HCT116 (cell line): ENCODE measurements around the gene HK3. TPM values are rescaled to one million over a fixed set of nuclear protein-coding genes. Genes with fewer than 3 reads are reported as not detected.

Experiments
- ATAC-seq: fragments of 200-7000 bp; cut with Tn5 transposase; 2 replicates; pipeline ENCODE4 v1.9.1; 2020; ENCODE audit warnings: mild to moderate bottlenecking, moderate library complexity
- BruUV-seq: library from RNA; stranded (reverse); fragments of 400-500 nt; replicated peaks from 2 replicates; lab custom pipeline; 2021; lab: Mats Ljungman, UMichigan
- CTCF ChIA-PET: fragments of 300-600 bp; sonication (Branson Sonifier 250); formaldehyde crosslinking; loops from one replicate; lab custom pipeline; 2021; ENCODE audit warnings: antibody characterized with exemption; lab: Charles Lee
- POLR2A ChIA-PET: fragments of 300-600, 350-600 bp; sonication (Branson Sonifier 250); formaldehyde crosslinking; loops from one replicate; lab custom pipeline; 2021; ENCODE audit warnings: antibody characterized with exemption; lab: Charles Lee
- RAD21 ChIA-PET, 2 experiments: fragments of 300-600 bp; sonication (Branson Sonifier 250); formaldehyde crosslinking; loops; one replicate each; lab custom pipeline; 2023; ENCODE audit warnings: low total read pairs in 2 of 2; ENCODE audit not compliant: uncharacterized antibody in 2 of 2, unreplicated experiment in 2 of 2, low non-redundant PET in 1 of 2; lab: Charles Lee
- DNase-seq: peaks from one replicate; pipeline ENCODE4 v3.0.0-alpha.2; 2010; ENCODE audit warnings: low read depth, low spot score
- H2AFZ ChIP-seq: fragments of 200-600 bp; shearing (Covaris generic), sonication (generic); 2 replicates; pipeline ENCODE4 v1.6.1; 2017; ENCODE audit warnings: low read depth, mixed run types, mixed read lengths, antibody characterized with exemption, low read length; ENCODE audit not compliant: poor library complexity, severe bottlenecking
- H3K27ac ChIP-seq: 2 replicates; pipeline ENCODE4 v1.5.1; 2012; ENCODE audit warnings: low read depth, low read length
- H3K27me3 ChIP-seq: fragments of 200-600 bp; sonication (generic); 2 replicates; pipeline ENCODE4 v1.6.1; 2016; ENCODE audit warnings: mixed run types, low read length, mixed read lengths; ENCODE audit not compliant: insufficient read depth
- H3K36me3 ChIP-seq, 2 experiments: fragments of 200-500 bp in 1 of 2; fragments of 200-600 bp in 1 of 2; sonication (Bioruptor generic) in 1 of 2; sonication (generic) in 1 of 2; 2 replicates each; pipeline versions ENCODE4 v1.5.1 to v1.6.1; 2014 to 2016; ENCODE audit warnings: low read length in 2 of 2, inconsistent platforms in 1 of 2, mixed read lengths in 1 of 2, mixed run types in 1 of 2; ENCODE audit not compliant: insufficient read depth in 2 of 2, control insufficient read depth in 1 of 2
- H3K4me1 ChIP-seq, 2 experiments: fragments of 200-600 bp in 1 of 2; sonication (generic) in 1 of 2; 2 replicates each; pipeline versions ENCODE4 v1.5.1 to v1.6.1; 2012 to 2017; ENCODE audit warnings: low read length in 2 of 2, inconsistent platforms in 1 of 2, mild to moderate bottlenecking in 1 of 2, mixed read lengths in 1 of 2, mixed run types in 1 of 2, moderate library complexity in 1 of 2; ENCODE audit not compliant: insufficient read depth in 2 of 2, control insufficient read depth in 1 of 2
- H3K4me2 ChIP-seq: fragments of 200-600 bp; sonication (generic); 2 replicates; pipeline ENCODE4 v1.6.1; 2017; ENCODE audit warnings: mixed run types, low read length, mixed read lengths
- H3K4me3 ChIP-seq, 2 experiments: fragments of 200-600 bp in 1 of 2; sonication (generic) in 1 of 2; replicated peaks in 1 of 2; 2 replicates each; pipeline ENCODE4 v1.5.1; 2011 to 2016; ENCODE audit warnings: low read length in 2 of 2, control low read depth in 1 of 2, low read depth in 1 of 2, mild to moderate bottlenecking in 1 of 2, mixed read lengths in 1 of 2, mixed run types in 1 of 2
- H3K79me2 ChIP-seq: fragments of 200-600 bp; sonication (generic); 2 replicates; pipeline ENCODE4 v1.6.1; 2017; ENCODE audit warnings: mild to moderate bottlenecking, mixed run types, low read length, moderate library complexity, mixed read lengths; ENCODE audit not compliant: insufficient read depth
- H3K9ac ChIP-seq: fragments of 200-600 bp; sonication (generic); 2 replicates; pipeline ENCODE4 v1.6.1; 2016; ENCODE audit warnings: low read length, mixed read lengths
- H3K9me2 ChIP-seq: fragments of 200-600 bp; sonication (generic), shearing (Covaris generic); 2 replicates; pipeline ENCODE4 v1.6.1; 2017; ENCODE audit warnings: mixed run types, mild to moderate bottlenecking, moderate library complexity; ENCODE audit not compliant: insufficient read depth
- H3K9me3 ChIP-seq, 2 experiments: fragments of 200-500 bp in 1 of 2; fragments of 200-600 bp in 1 of 2; sonication (Bioruptor generic) in 1 of 2; sonication (generic) in 1 of 2; 2 replicates each; pipeline ENCODE4 v1.6.1; 2014 to 2017; ENCODE audit warnings: low read length in 2 of 2, mixed read lengths in 2 of 2, inconsistent platforms in 1 of 2, low read depth in 1 of 2, mild to moderate bottlenecking in 1 of 2, mixed run types in 1 of 2, moderate library complexity in 1 of 2; ENCODE audit not compliant: control insufficient read depth in 1 of 2, insufficient read depth in 1 of 2
- H4K20me1 ChIP-seq: fragments of 200-600 bp; sonication (generic), shearing (Covaris generic); 2 replicates; pipeline ENCODE4 v1.6.1; 2017; ENCODE audit warnings: mixed run types, mild to moderate bottlenecking, moderate library complexity; ENCODE audit not compliant: insufficient read depth
- ELF1 ChIP-seq: IDR thresholded peaks from 2 replicates; pipeline ENCODE4 v1.6.1; 2012; ENCODE audit warnings: low read depth, borderline replicate concordance
- POLR2A ChIP-seq: IDR thresholded peaks from 2 replicates; pipeline ENCODE4 v1.7.0; 2011; ENCODE audit warnings: borderline replicate concordance; ENCODE audit not compliant: insufficient read depth, insufficient read length; ENCODE audit errors: extremely low read depth
- SP1 ChIP-seq: IDR thresholded peaks from 2 replicates; pipeline ENCODE4 v1.6.1; 2012; ENCODE audit warnings: low read depth
- ZNF274 ChIP-seq: fragments of 200-500 bp; sonication (Bioruptor generic); IDR thresholded peaks from 2 replicates; pipeline ENCODE4 v1.6.1; 2014; ENCODE audit warnings: mild to moderate bottlenecking, low read depth, low read length, inconsistent platforms
- intact Hi-C: fragments of 100-400 bp; cut with micrococcal nuclease; formaldehyde crosslinking; loops from 2 replicates; pipeline ENCODE4 v1.10.0; 2022
- total RNA-seq: library from RNA; stranded (reverse); gene quantifications from one replicate; pipeline ENCODE4 v1.2.1, GENCODE V29; 2021; ENCODE audit not compliant: unreplicated experiment
- TF ChIP-seq, protein P1 (sequence below), 3 experiments: fragments of 200-600 bp in 1 of 3; sonication (generic) in 1 of 3; IDR thresholded peaks in 2 of 3; conservative IDR thresholded peaks in 1 of 3; 2 replicates each; pipeline ENCODE4 v1.5.1; 2012 to 2017; ENCODE audit warnings: low read depth in 2 of 3, low read length in 2 of 3, antibody characterized with exemption in 1 of 3, borderline replicate concordance in 1 of 3, control low read depth in 1 of 3, mild to moderate bottlenecking in 1 of 3, mixed read lengths in 1 of 3, mixed run types in 1 of 3, moderate library complexity in 1 of 3; ENCODE audit not compliant: insufficient read depth in 1 of 3
- TF ChIP-seq, protein P2 (sequence below): IDR thresholded peaks from 2 replicates; pipeline ENCODE4 v1.6.1; 2012; ENCODE audit warnings: low read depth
- TF ChIP-seq, protein P3 (sequence below): IDR thresholded peaks from 2 replicates; pipeline ENCODE4 v1.6.1; 2012
- TF ChIP-seq, protein P4 (sequence below): IDR thresholded peaks from 2 replicates; pipeline ENCODE4 v1.6.1; 2011; ENCODE audit warnings: mild to moderate bottlenecking, low read length, moderate library complexity; ENCODE audit not compliant: insufficient replicate concordance; ENCODE audit errors: extremely low read depth

HK3 gene
- total RNA-seq, 1 experiment from 2014 or later = 0.30 TPM

DNA sequence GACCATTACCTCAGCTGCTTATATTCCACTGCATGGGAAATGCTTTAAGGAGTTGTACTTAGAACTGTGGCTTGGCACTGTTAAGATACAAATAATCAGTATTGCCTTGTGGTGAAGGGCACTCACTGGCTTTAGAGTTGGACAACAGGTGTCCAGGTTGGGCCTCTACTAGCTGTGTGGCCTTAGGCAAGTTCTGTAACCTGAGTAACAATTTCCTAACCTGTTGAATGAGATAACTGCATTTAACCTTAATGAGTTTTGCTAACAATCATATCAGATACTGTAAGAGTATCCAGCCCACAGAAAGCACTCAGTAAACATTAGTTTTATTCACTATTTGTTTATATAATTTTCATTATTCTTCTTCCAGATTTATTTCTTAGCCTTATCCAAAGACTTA is 17.2 kb upstream of the HK3 start:
- no TSS peak for BruUV-seq
- H3K27me3 ChIP-seq = no peaks in the 10 kb centered on the region
- ATAC-seq (no peak), DNase-seq (no peak)
- no peaks in the 10 kb centered on the region for H3K9me3 ChIP-seq
- ChIA-PET RAD21 (no interaction called here), POLR2A (no interaction called here), CTCF (no interaction called here)
- H3K9me2 ChIP-seq = no peaks in the 10 kb centered on the region
- H3K9ac ChIP-seq = no peak overlapping the region
- H3K27ac ChIP-seq = no peak overlapping the region
- no peaks in the 10 kb centered on the region for H3K4me1 ChIP-seq
- H3K36me3 ChIP-seq = no peaks in the 10 kb centered on the region
- TF ChIP-seq, protein P1, sequence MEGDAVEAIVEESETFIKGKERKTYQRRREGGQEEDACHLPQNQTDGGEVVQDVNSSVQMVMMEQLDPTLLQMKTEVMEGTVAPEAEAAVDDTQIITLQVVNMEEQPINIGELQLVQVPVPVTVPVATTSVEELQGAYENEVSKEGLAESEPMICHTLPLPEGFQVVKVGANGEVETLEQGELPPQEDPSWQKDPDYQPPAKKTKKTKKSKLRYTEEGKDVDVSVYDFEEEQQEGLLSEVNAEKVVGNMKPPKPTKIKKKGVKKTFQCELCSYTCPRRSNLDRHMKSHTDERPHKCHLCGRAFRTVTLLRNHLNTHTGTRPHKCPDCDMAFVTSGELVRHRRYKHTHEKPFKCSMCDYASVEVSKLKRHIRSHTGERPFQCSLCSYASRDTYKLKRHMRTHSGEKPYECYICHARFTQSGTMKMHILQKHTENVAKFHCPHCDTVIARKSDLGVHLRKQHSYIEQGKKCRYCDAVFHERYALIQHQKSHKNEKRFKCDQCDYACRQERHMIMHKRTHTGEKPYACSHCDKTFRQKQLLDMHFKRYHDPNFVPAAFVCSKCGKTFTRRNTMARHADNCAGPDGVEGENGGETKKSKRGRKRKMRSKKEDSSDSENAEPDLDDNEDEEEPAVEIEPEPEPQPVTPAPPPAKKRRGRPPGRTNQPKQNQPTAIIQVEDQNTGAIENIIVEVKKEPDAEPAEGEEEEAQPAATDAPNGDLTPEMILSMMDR (IDR thresholded peaks at IDR 0.05 in 2 of 3, conservative IDR thresholded peaks at IDR 0.05 in 1 of 3; ENCODE audit: borderline replicate concordance in 1 of 3, insufficient read depth in 1 of 3, low read depth in 2 of 3, low read length in 2 of 3) = no peak
- TF ChIP-seq, protein P2, sequence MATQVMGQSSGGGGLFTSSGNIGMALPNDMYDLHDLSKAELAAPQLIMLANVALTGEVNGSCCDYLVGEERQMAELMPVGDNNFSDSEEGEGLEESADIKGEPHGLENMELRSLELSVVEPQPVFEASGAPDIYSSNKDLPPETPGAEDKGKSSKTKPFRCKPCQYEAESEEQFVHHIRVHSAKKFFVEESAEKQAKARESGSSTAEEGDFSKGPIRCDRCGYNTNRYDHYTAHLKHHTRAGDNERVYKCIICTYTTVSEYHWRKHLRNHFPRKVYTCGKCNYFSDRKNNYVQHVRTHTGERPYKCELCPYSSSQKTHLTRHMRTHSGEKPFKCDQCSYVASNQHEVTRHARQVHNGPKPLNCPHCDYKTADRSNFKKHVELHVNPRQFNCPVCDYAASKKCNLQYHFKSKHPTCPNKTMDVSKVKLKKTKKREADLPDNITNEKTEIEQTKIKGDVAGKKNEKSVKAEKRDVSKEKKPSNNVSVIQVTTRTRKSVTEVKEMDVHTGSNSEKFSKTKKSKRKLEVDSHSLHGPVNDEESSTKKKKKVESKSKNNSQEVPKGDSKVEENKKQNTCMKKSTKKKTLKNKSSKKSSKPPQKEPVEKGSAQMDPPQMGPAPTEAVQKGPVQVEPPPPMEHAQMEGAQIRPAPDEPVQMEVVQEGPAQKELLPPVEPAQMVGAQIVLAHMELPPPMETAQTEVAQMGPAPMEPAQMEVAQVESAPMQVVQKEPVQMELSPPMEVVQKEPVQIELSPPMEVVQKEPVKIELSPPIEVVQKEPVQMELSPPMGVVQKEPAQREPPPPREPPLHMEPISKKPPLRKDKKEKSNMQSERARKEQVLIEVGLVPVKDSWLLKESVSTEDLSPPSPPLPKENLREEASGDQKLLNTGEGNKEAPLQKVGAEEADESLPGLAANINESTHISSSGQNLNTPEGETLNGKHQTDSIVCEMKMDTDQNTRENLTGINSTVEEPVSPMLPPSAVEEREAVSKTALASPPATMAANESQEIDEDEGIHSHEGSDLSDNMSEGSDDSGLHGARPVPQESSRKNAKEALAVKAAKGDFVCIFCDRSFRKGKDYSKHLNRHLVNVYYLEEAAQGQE = no peak
- no peak overlapping the region for H3K4me3 ChIP-seq
- H3K4me2 ChIP-seq = no peak overlapping the region
- peaks cover 16% of the 10 kb centered on the region; the same call in 1 of the 2 replicates for H3K79me2 ChIP-seq
- intact Hi-C loops = no loop called here
- no peak overlapping the region for H2AFZ ChIP-seq
- no peaks in the 10 kb centered on the region for H4K20me1 ChIP-seq

DNA sequence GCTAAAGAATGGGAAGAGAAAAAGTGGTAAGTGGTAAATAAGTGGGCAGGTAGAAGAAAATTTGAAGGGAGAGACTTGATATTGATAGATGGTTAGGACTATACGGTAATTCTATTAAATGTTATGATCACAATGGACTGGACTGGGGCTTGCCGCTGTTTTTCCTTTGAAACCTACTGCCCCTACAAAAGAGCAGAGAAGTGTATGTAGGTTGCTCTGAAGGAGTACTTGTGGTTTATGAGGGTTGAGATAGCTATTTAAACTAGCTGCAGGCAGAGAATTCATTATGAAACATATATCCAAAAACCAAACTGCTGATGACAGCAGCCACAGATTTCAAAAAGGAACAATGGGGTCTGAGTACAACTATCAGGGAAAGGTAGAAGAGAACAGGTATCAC is 16.8 kb upstream of the HK3 start:
- Histone ChIP-seq H3K4me1 (no peaks in the 10 kb centered on the region), H3K9ac (no peak overlapping the region), H3K4me3 (no peak overlapping the region), H2AFZ (no peak overlapping the region), H3K27me3 (no peaks in the 10 kb centered on the region), H3K9me3 (no peaks in the 10 kb centered on the region), H3K27ac (no peak overlapping the region), H3K36me3 (no peaks in the 10 kb centered on the region), H3K4me2 (no peak overlapping the region), H3K9me2 (no peaks in the 10 kb centered on the region), H4K20me1 (no peaks in the 10 kb centered on the region), H3K79me2 (peaks cover 16% of the 10 kb centered on the region; the same call in 1 of the 2 replicates)
- ATAC-seq (no peak), DNase-seq (no peak)
- intact Hi-C loops = no loop called here
- RAD21 ChIA-PET = no interaction called here
- CTCF ChIA-PET = no interaction called here
- POLR2A ChIA-PET = no interaction called here
- BruUV-seq = no TSS peak
- TF ChIP-seq POLR2A (no peak), ELF1 (no peak), ZNF274 (no peak), SP1 (no peak)
- TF ChIP-seq, protein P3, sequence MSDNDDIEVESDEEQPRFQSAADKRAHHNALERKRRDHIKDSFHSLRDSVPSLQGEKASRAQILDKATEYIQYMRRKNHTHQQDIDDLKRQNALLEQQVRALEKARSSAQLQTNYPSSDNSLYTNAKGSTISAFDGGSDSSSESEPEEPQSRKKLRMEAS = no peak
- TF ChIP-seq, protein P1 (IDR thresholded peaks at IDR 0.05 in 2 of 3, conservative IDR thresholded peaks at IDR 0.05 in 1 of 3; ENCODE audit: borderline replicate concordance in 1 of 3, insufficient read depth in 1 of 3, low read depth in 2 of 3, low read length in 2 of 3) = no peak
- TF ChIP-seq, protein P4, sequence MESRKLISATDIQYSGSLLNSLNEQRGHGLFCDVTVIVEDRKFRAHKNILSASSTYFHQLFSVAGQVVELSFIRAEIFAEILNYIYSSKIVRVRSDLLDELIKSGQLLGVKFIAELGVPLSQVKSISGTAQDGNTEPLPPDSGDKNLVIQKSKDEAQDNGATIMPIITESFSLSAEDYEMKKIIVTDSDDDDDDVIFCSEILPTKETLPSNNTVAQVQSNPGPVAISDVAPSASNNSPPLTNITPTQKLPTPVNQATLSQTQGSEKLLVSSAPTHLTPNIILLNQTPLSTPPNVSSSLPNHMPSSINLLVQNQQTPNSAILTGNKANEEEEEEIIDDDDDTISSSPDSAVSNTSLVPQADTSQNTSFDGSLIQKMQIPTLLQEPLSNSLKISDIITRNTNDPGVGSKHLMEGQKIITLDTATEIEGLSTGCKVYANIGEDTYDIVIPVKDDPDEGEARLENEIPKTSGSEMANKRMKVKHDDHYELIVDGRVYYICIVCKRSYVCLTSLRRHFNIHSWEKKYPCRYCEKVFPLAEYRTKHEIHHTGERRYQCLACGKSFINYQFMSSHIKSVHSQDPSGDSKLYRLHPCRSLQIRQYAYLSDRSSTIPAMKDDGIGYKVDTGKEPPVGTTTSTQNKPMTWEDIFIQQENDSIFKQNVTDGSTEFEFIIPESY = no peak
